ENCODE results near the gene BRI3.

GRCh38 chr7:98314469-98314868 lies 33.0 kb downstream of the BRI3 start:
- TF ChIP-seq SUZ12 (IDR thresholded peaks at IDR 0.05; ENCODE audit: extremely low read depth, insufficient read depth, insufficient read length) (no peak), YY1 (IDR thresholded peaks at IDR 0.05; ENCODE audit: insufficient read depth, insufficient read length) (no peak), ZNF274 (IDR thresholded peaks at IDR 0.05; ENCODE audit: low read depth, low read length) (no peak)

Data from NT2/D1 (cell line).